Measurements from ENCODE around the gene ALDH8A1. TPM values are rescaled to one million over a fixed set of nuclear protein-coding genes. Genes with fewer than 3 reads are reported as not detected.
"Not testable (repeated sequence)": the region's sequence is repeated elsewhere in the genome, so short reads cannot be mapped to it uniquely, and the experiment has no call there.

Gene ALDH8A1
- total and polyA plus RNA-seq, 8 donors: 0.12 to 3.3 (median 0.45) TPM; not detected in 5

- H3K4me3 ChIP-seq: no peak overlapping the region
- H3K4me1 ChIP-seq: no peaks in the 10 kb centered on the region
- H3K27me3 ChIP-seq: no peaks in the 10 kb centered on the region
- no peak for TF ChIP-seq POLR2AphosphoS5 (IDR thresholded peaks at IDR 0.05)
- no peak for TF ChIP-seq POLR2A (IDR thresholded peaks at IDR 0.05)
- no peak for TF ChIP-seq CTCF (IDR thresholded peaks at IDR 0.05)
- no peak for TF ChIP-seq EP300 (IDR thresholded peaks at IDR 0.05)
- H3K27ac ChIP-seq: no peak overlapping the region
- peak in 1 of 2 donors; percentile 15 for DNase-seq
- no peaks in the 10 kb centered on the region for H3K9me3 ChIP-seq
- no peaks in the 10 kb centered on the region for H3K36me3 ChIP-seq
- WGBS, 5 donors: 57 to 80% (median 71%) methylated on average over 9 of the region's 9 CpGs
- intact Hi-C loops (cut with DNase I; ENCODE audit: low total_unique reads): no loop called here
Observed at GRCh38 chr6:134903448-134903847, 46.5 kb downstream of the ALDH8A1 start.

- no peaks in the 10 kb centered on the region for H3K9me3 ChIP-seq
- no peak for DNase-seq
- intact Hi-C loops (cut with DNase I; ENCODE audit: low total_unique reads): no loop called here
- no peak for TF ChIP-seq CTCF (IDR thresholded peaks at IDR 0.05)
- no peak for TF ChIP-seq POLR2A (IDR thresholded peaks at IDR 0.05)
- TF ChIP-seq POLR2AphosphoS5 (IDR thresholded peaks at IDR 0.05): no peak
- no peak for TF ChIP-seq EP300 (IDR thresholded peaks at IDR 0.05)
- no peaks in the 10 kb centered on the region for H3K4me1 ChIP-seq
- 45 to 77% (median 64%) methylated on average over 3 of the region's 3 CpGs for WGBS, 5 donors
- no peak overlapping the region for H3K4me3 ChIP-seq
- no peaks in the 10 kb centered on the region for H3K27me3 ChIP-seq
- no peak overlapping the region for H3K27ac ChIP-seq
- no peaks in the 10 kb centered on the region for H3K36me3 ChIP-seq
Observed at GRCh38 chr6:134902936-134903335, 47.0 kb downstream of the ALDH8A1 start.

- no peak for TF ChIP-seq POLR2A (IDR thresholded peaks at IDR 0.05)
- Histone ChIP-seq H3K36me3 (no peaks in the 10 kb centered on the region), H3K4me1 (no peaks in the 10 kb centered on the region), H3K27ac (no peak overlapping the region), H3K9me3 (no peaks in the 10 kb centered on the region), H3K27me3 (no peaks in the 10 kb centered on the region), H3K4me3 (no peak overlapping the region)
- 70 to 78% (median 73%) methylated on average over 9 of the region's 9 CpGs for WGBS, 5 donors
- DNase-seq: no peak
- intact Hi-C loops (cut with DNase I; ENCODE audit: low total_unique reads): no loop called here
Observed at GRCh38 chr6:134902074-134902861, 47.6 kb downstream of the ALDH8A1 start.

GRCh38 chr6:134898575-134898974 is 51.3 kb downstream of the ALDH8A1 start:
- H3K4me1 ChIP-seq: no peaks in the 10 kb centered on the region
- no peaks in the 10 kb centered on the region for H3K27me3 ChIP-seq
- no peak for DNase-seq
- intact Hi-C loops (cut with DNase I; ENCODE audit: low total_unique reads): no loop called here
- WGBS, 5 donors: 83 to 95% (median 91%) methylated on average over 4 of the region's 4 CpGs
- H3K9me3 ChIP-seq: no peaks in the 10 kb centered on the region
- no peaks in the 10 kb centered on the region for H3K36me3 ChIP-seq
- H3K27ac ChIP-seq: no peak overlapping the region
- TF ChIP-seq POLR2AphosphoS5 (IDR thresholded peaks at IDR 0.05) (no peak), POLR2A (IDR thresholded peaks at IDR 0.05) (no peak), EP300 (IDR thresholded peaks at IDR 0.05) (no peak), CTCF (IDR thresholded peaks at IDR 0.05) (no peak)
- H3K4me3 ChIP-seq: no peak overlapping the region

- H3K4me1 ChIP-seq; H3K27me3 ChIP-seq; H3K9me3 ChIP-seq; intact Hi-C loops (cut with DNase I; ENCODE audit: low total_unique reads); H3K4me3 ChIP-seq; DNase-seq; H3K27ac ChIP-seq; H3K36me3 ChIP-seq: not testable (repeated sequence)
- 90 to 94% (median 92%) methylated on average over 5 of the region's 5 CpGs for WGBS, 5 donors
Observed at GRCh38 chr6:134898166-134898565, 51.7 kb downstream of the ALDH8A1 start.

Measured in stomach (tissue), 9 donors.